Esophagus muscularis mucosa (tissue), 3 donors: Measurements from ENCODE around the gene TCTN1.

Source experiments
- POLR2A ChIP-seq: fragments of 450-650 bp; IDR thresholded peaks from one replicate; pipeline ENCODE4 v1.6.1; 2017; ENCODE audit warnings: antibody characterized with exemption, moderate library complexity, mild to moderate bottlenecking, low read depth
- TF ChIP-seq, protein P1 (sequence below), 3 experiments: fragments of 200-600 bp in 2 of 3; fragments of 450-650 bp in 1 of 3; sonication (generic) in 2 of 3; IDR thresholded peaks; one replicate each; pipeline ENCODE4 v1.5.1; 2017 to 2019; ENCODE audit warnings: antibody characterized with exemption in 3 of 3, mild to moderate bottlenecking in 2 of 3, moderate library complexity in 1 of 3

DNA sequence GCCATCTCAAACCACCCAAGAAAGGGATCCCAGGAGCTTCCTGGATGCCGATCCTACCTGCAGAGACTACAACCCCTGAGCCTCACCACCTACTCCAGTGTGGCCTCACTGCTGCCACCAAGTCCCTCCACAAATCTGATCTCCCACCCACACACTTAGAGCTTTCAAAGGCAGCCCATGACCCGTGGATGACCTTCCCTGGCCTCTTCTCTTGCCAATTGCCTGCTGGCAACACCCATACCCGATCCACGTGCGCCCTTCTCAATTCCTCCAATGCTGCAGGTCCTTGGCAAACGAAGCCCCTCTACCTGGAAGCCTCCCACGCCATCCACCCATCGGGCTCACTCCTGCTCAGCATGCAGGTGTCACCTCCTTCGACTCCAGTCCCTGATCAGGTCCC is 44.3 kb downstream of the TCTN1 start:
- TF ChIP-seq, protein P1, sequence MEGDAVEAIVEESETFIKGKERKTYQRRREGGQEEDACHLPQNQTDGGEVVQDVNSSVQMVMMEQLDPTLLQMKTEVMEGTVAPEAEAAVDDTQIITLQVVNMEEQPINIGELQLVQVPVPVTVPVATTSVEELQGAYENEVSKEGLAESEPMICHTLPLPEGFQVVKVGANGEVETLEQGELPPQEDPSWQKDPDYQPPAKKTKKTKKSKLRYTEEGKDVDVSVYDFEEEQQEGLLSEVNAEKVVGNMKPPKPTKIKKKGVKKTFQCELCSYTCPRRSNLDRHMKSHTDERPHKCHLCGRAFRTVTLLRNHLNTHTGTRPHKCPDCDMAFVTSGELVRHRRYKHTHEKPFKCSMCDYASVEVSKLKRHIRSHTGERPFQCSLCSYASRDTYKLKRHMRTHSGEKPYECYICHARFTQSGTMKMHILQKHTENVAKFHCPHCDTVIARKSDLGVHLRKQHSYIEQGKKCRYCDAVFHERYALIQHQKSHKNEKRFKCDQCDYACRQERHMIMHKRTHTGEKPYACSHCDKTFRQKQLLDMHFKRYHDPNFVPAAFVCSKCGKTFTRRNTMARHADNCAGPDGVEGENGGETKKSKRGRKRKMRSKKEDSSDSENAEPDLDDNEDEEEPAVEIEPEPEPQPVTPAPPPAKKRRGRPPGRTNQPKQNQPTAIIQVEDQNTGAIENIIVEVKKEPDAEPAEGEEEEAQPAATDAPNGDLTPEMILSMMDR (IDR thresholded peaks at IDR 0.05): no peak
- no peak for TF ChIP-seq POLR2A
